ENCODE measurements around the gene COL28A1. TPM values are rescaled to one million over a fixed set of nuclear protein-coding genes. Genes with fewer than 3 reads are reported as not detected.

The COL28A1 gene
- total and polyA plus RNA-seq, 7 experiments from 2014 or later: 0.12 to 0.49 (median 0.38) TPM; not detected in 2

DNA sequence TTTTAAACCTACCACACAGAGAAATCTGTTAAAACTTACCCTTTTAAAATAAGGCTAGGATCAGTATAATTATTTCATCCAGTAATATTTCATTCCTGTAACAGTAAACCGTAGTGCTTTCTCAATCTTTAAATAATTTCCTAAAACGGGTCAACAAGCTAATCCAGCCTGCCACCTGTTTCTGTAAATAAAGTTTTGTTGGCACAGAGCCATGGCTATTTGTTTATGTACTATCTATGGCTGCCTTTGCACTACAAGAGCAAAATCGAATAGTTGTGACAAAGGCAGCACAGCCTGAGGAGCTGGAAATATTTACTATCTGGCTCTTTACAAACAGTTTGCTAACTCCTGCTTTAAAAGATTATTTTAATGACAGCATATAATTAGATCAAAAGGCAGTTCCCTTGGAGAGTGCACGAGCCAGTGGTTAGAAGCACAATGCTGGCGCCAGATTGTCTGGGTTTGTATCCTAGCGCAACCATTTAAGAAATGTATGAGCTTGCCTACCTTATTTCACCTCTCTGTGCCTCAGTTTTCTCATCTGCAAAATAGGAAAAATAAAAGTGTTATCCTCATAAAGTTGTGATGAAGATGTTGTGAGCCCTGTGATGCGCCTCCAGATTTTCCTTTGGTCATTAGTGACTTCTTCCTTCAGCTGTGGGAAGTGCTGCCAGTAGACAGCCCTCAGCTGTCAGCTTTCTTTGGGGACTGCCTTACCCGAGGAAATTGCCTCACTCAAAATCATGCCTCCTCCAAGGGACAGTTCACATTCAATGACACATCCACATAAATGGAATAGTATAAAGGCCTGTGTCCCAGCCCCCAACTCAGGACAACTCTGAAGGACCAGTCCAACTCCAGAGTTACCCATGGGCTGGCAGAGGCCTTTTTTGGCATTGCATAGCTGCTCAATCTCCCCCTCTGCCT, 19.2 kb upstream of the COL28A1 start:
- POLR2A ChIA-PET: no interaction called here
- no peaks in the 10 kb centered on the region for H3K9me3 ChIP-seq (ENCODE audit: control insufficient read depth in 2 of 3, low read length in 3 of 3)
- H3K27ac Mint-ChIP-seq: no peak overlapping the region

DNA sequence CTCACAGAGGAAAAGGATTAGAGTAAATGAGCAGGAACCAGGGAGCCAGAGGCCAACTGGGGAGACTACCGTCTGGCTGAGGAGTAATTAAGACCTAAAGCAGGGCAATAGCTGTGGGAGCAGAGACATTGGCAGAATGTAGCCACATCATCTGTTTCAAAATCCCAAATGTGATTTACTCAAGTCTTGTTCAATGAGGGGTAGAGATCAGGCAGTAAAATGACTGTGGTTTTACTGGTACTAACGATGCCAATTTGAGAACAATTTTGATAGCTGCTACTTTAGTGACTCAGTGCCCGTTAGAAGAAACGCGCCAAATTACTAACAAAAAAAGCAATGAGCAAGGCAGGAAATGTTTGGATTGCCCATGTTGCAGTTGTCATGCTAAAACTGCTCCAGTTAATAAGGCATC, 18.4 kb upstream of the COL28A1 start:
- Mint-ChIP-seq H3K4me3 (no peak overlapping the region), H3K4me1 (no peaks in the 10 kb centered on the region), H3K36me3 (peaks cover 0 to 21% (median 9%) of the 10 kb centered on the region in 5 donors), H3K27ac (no peak overlapping the region), H3K9me3 (peaks cover 0 to 16% (median 6%) of the 10 kb centered on the region in 11 donors), H3K27me3 (peaks cover 0 to 25% (median 3%) of the 10 kb centered on the region in 5 donors)
- intact Hi-C loops (cut with micrococcal nuclease): no loop called here
- Histone ChIP-seq H3K4me3 (ENCODE audit: low read length) (no peak overlapping the region), H3K4me1 (ENCODE audit: control insufficient read depth in 2 of 2, insufficient read depth in 2 of 2, low read length in 2 of 2) (no peaks in the 10 kb centered on the region), H3K36me3 (ENCODE audit: control insufficient read depth in 2 of 3, insufficient read depth in 3 of 3, low read length in 3 of 3) (no peaks in the 10 kb centered on the region), H3K9me3 (ENCODE audit: control insufficient read depth in 2 of 3, low read length in 3 of 3) (no peaks in the 10 kb centered on the region), H3K27me3 (ENCODE audit: control insufficient read depth in 2 of 2, insufficient read depth in 2 of 2, low read length in 2 of 2) (no peaks in the 10 kb centered on the region), H3K27ac (ENCODE audit: low read depth, low read length) (no peak overlapping the region)
- ChIA-PET POLR2A (no interaction called here), CTCF (no interaction called here)
- no peak for ATAC-seq
- DNase-seq: no peak

More for the DNA sequence above, 19.2 kb upstream of the COL28A1 start:
- H3K27me3 Mint-ChIP-seq: peaks cover 0 to 34% (median 3%) of the 10 kb centered on the region in 5 donors
- DNase-seq (no peak), ATAC-seq (no peak)
- H3K36me3 Mint-ChIP-seq: peaks cover 0 to 26% (median 15%) of the 10 kb centered on the region in 5 donors
- CTCF ChIA-PET: no interaction called here
- no peak overlapping the region for H3K4me3 Mint-ChIP-seq
- Histone ChIP-seq H3K27me3 (ENCODE audit: control insufficient read depth in 2 of 2, insufficient read depth in 2 of 2, low read length in 2 of 2) (no peaks in the 10 kb centered on the region), H3K4me3 (ENCODE audit: low read length) (no peak overlapping the region), H3K4me1 (ENCODE audit: control insufficient read depth in 2 of 2, insufficient read depth in 2 of 2, low read length in 2 of 2) (no peaks in the 10 kb centered on the region), H3K27ac (ENCODE audit: low read depth, low read length) (no peak overlapping the region), H3K36me3 (ENCODE audit: control insufficient read depth in 2 of 3, insufficient read depth in 3 of 3, low read length in 3 of 3) (no peaks in the 10 kb centered on the region)
- intact Hi-C loops (cut with micrococcal nuclease): no loop called here
- H3K4me1 Mint-ChIP-seq: no peaks in the 10 kb centered on the region
- H3K9me3 Mint-ChIP-seq: peaks cover 0 to 25% (median 9%) of the 10 kb centered on the region in 11 donors

DNA sequence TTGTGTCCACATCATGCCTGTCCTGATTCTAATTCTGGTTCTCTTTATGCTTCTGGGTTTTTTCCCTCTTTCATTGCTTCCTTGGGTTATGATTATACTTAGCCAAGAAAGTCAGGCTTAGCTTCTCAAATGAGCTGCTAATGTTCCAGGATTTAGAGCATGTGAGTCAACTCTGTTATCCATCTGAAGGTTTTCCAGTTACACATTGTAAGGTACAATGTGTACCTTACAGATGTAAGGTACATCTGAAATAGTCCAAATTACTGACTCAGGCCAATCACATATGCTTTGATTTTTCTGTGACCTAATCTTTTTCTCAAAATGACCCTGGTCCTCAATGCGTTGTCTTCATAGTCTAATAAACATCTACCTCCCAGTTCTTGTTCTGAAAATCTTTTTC, 17.7 kb upstream of the COL28A1 start:
- H3K27ac ChIP-seq (ENCODE audit: low read depth, low read length): no peak overlapping the region
- ChIA-PET CTCF (no interaction called here), POLR2A (no interaction called here)
- no peak overlapping the region for H3K4me3 Mint-ChIP-seq
- H3K4me3 ChIP-seq (ENCODE audit: low read length): no peak overlapping the region
- H3K9me3 Mint-ChIP-seq: peaks cover 0 to 10% (median 3%) of the 10 kb centered on the region in 11 donors
- DNase-seq: no peak
- no peak for ATAC-seq
- no peaks in the 10 kb centered on the region for H3K27me3 ChIP-seq (ENCODE audit: control insufficient read depth in 2 of 2, insufficient read depth in 2 of 2, low read length in 2 of 2)
- H3K4me1 Mint-ChIP-seq: no peaks in the 10 kb centered on the region
- H3K36me3 ChIP-seq (ENCODE audit: control insufficient read depth in 2 of 3, insufficient read depth in 3 of 3, low read length in 3 of 3): no peaks in the 10 kb centered on the region
- no peak overlapping the region for H3K27ac Mint-ChIP-seq
- H3K4me1 ChIP-seq (ENCODE audit: control insufficient read depth in 2 of 2, insufficient read depth in 2 of 2, low read length in 2 of 2): no peaks in the 10 kb centered on the region
- H3K9me3 ChIP-seq (ENCODE audit: control insufficient read depth in 2 of 3, low read length in 3 of 3): no peaks in the 10 kb centered on the region
- intact Hi-C loops (cut with micrococcal nuclease): no loop called here
- peaks cover 0 to 22% (median 3%) of the 10 kb centered on the region in 5 donors for H3K27me3 Mint-ChIP-seq
- peaks cover 0 to 14% (median 4%) of the 10 kb centered on the region in 5 donors for H3K36me3 Mint-ChIP-seq

DNA sequence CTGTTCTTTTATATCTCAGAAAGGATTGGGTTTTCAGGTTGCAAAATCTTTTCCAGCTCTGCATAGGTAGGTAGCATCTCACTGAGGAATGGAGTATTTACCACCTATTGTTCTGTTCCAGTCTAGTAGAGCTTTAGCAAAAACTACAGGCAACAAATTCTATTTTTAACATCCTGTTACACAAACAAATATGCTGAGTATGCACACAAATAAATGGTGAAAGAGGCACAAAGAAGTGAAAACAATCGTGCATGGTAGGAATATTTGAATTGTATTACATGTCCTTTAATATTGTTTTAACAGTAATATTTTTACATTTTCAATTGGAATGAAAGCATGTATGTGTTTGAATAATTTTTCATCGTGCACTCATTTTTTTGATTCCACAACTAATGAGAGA, 16.5 kb upstream of the COL28A1 start:
- ATAC-seq: no peak
- intact Hi-C loops (cut with micrococcal nuclease): no loop called here
- peaks cover 0 to 5% (median 0%) of the 10 kb centered on the region in 5 donors for H3K36me3 Mint-ChIP-seq
- no peaks in the 10 kb centered on the region for H3K27me3 ChIP-seq (ENCODE audit: control insufficient read depth in 2 of 2, insufficient read depth in 2 of 2, low read length in 2 of 2)
- H3K27ac Mint-ChIP-seq: no peak overlapping the region
- H3K9me3 Mint-ChIP-seq: no peaks in the 10 kb centered on the region
- ChIA-PET POLR2A (interaction anchor here (0.6 kb wide), 1 partner anchor 406 kb away, joined by 3 read pairs; no protein-coding TSS in a partner anchor), CTCF (interaction anchor here (0.7 kb wide), 1 partner anchor 10 kb away, joined by 3 read pairs; no protein-coding TSS in a partner anchor)
- no peak overlapping the region for H3K27ac ChIP-seq (ENCODE audit: low read depth, low read length)
- no peak for DNase-seq
- peaks cover 0 to 20% (median 0%) of the 10 kb centered on the region in 5 donors for H3K27me3 Mint-ChIP-seq
- no peak overlapping the region for H3K4me3 Mint-ChIP-seq
- no peak overlapping the region for H3K4me3 ChIP-seq (ENCODE audit: low read length)
- H3K4me1 ChIP-seq (ENCODE audit: control insufficient read depth in 2 of 2, insufficient read depth in 2 of 2, low read length in 2 of 2): no peaks in the 10 kb centered on the region
- H3K9me3 ChIP-seq (ENCODE audit: control insufficient read depth in 2 of 3, low read length in 3 of 3): no peaks in the 10 kb centered on the region
- H3K4me1 Mint-ChIP-seq: no peaks in the 10 kb centered on the region
- H3K36me3 ChIP-seq (ENCODE audit: control insufficient read depth in 2 of 3, insufficient read depth in 3 of 3, low read length in 3 of 3): no peaks in the 10 kb centered on the region

DNA sequence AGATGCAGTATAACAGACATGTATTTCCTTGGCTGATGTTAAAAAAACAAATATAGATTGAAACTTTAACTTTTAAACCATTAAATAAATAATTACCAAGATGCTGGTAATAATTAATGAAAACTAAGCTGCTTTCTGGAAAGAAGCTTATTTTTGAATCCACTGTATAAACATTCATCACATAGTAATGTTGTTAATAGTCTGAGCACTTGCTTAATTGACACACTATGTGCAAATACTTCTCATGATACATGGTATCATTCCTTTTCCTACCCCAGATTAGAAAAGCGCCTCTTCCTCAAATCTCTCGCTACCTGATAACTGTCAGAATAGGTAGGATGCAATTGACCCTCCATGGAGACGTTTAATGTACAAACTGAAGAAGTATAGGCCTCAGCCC, 15.0 kb upstream of the COL28A1 start:
- DNase-seq (no peak), ATAC-seq (no peak)
- H3K27me3 ChIP-seq (ENCODE audit: control insufficient read depth in 2 of 2, insufficient read depth in 2 of 2, low read length in 2 of 2): no peaks in the 10 kb centered on the region
- Mint-ChIP-seq H3K4me1 (no peaks in the 10 kb centered on the region), H3K27ac (no peak overlapping the region), H3K27me3 (peaks cover 0 to 16% (median 0%) of the 10 kb centered on the region in 5 donors), H3K4me3 (no peak overlapping the region), H3K36me3 (peaks cover 0 to 5% (median 0%) of the 10 kb centered on the region in 5 donors), H3K9me3 (no peaks in the 10 kb centered on the region)
- intact Hi-C loops (cut with micrococcal nuclease): no loop called here
- ChIA-PET CTCF (interaction anchor here (0.6 kb wide), 1 partner anchor 12 kb away, joined by 3 read pairs; no protein-coding TSS in a partner anchor), POLR2A (no interaction called here)
- H3K36me3 ChIP-seq (ENCODE audit: control insufficient read depth in 2 of 3, insufficient read depth in 3 of 3, low read length in 3 of 3): no peaks in the 10 kb centered on the region
- H3K27ac ChIP-seq (ENCODE audit: low read depth, low read length): no peak overlapping the region
- no peaks in the 10 kb centered on the region for H3K4me1 ChIP-seq (ENCODE audit: control insufficient read depth in 2 of 2, insufficient read depth in 2 of 2, low read length in 2 of 2)
- H3K4me3 ChIP-seq (ENCODE audit: low read length): no peak overlapping the region
- H3K9me3 ChIP-seq (ENCODE audit: control insufficient read depth in 2 of 3, low read length in 3 of 3): no peaks in the 10 kb centered on the region

DNA sequence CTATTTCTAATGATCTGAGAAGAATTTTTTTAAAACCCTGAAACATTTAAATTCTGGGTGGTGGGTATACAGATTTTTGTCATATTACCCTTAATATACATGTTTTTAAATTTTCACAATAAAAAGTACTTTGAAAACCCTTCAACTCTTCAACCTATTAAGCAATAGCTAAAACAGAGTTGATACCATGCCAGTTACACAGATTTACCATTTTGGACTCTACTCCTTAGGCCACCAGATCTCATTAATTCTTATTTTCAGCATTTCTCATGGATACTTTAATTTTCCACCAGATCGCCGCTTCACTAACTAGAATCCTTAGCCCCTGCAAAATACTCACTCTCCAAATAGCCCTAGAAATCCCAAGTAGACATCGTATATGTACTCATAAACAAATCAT, 12.7 kb upstream of the COL28A1 start:
- H3K27ac ChIP-seq (ENCODE audit: low read depth, low read length): no peak overlapping the region
- H3K36me3 ChIP-seq (ENCODE audit: control insufficient read depth in 2 of 3, insufficient read depth in 3 of 3, low read length in 3 of 3): no peaks in the 10 kb centered on the region
- H3K4me3 ChIP-seq (ENCODE audit: low read length): no peak overlapping the region
- H3K9me3 ChIP-seq (ENCODE audit: control insufficient read depth in 2 of 3, low read length in 3 of 3): no peaks in the 10 kb centered on the region
- intact Hi-C loops (cut with micrococcal nuclease): no loop called here
- H3K27me3 ChIP-seq (ENCODE audit: control insufficient read depth in 2 of 2, insufficient read depth in 2 of 2, low read length in 2 of 2): no peaks in the 10 kb centered on the region
- no peaks in the 10 kb centered on the region for H3K4me1 ChIP-seq (ENCODE audit: control insufficient read depth in 2 of 2, insufficient read depth in 2 of 2, low read length in 2 of 2)
- ChIA-PET POLR2A (no interaction called here), CTCF (interaction anchor here (0.6 kb wide), 1 partner anchor 442 kb away, joined by 3 read pairs; no protein-coding TSS in a partner anchor)
- Mint-ChIP-seq H3K9me3 (no peaks in the 10 kb centered on the region), H3K27me3 (peaks cover 0 to 7% (median 0%) of the 10 kb centered on the region in 5 donors), H3K4me1 (no peaks in the 10 kb centered on the region), H3K36me3 (no peaks in the 10 kb centered on the region), H3K27ac (no peak overlapping the region), H3K4me3 (no peak overlapping the region)
- ATAC-seq (no peak), DNase-seq (no peak)

Measured in naive thymus-derived CD4-positive, alpha-beta T cell (primary cell).